Right cardiac atrium (tissue), 5 donors: ENCODE measurements around the gene ANO3. TPM values are rescaled to one million over a fixed set of nuclear protein-coding genes. Genes with fewer than 3 reads are reported as not detected.

ENCODE experiments used
- ATAC-seq, 2 donors: fragments of 200-7000 bp; cut with Tn5 transposase; one replicate each; pipeline versions ENCODE4 v1.8.0 to v1.9.1; 2020; ENCODE audit warnings: moderate library complexity in 2 of 2, mild to moderate bottlenecking in 1 of 2
- DNase-seq, 3 donors: peaks; one replicate each; pipeline ENCODE4 v3.0.0-alpha.2; 2020
- H3K27ac ChIP-seq: one replicate; pipeline ENCODE4 v1.5.1; 2013; ENCODE audit warnings: mild to moderate bottlenecking, low read length, control low read depth, moderate library complexity
- H3K27me3 ChIP-seq: one replicate; pipeline ENCODE4 v1.6.1; 2013; ENCODE audit not compliant: control insufficient read depth, insufficient read depth
- H3K4me1 ChIP-seq: one replicate; pipeline ENCODE4 v1.6.1; 2013; ENCODE audit warnings: low read length; ENCODE audit not compliant: control insufficient read depth, insufficient read depth
- H3K4me3 ChIP-seq: one replicate; pipeline ENCODE4 v1.5.1; 2013; ENCODE audit warnings: low read length, control low read depth
- H3K9me3 ChIP-seq: one replicate; pipeline ENCODE4 v1.6.1; 2013; ENCODE audit warnings: low read length; ENCODE audit not compliant: control insufficient read depth
- WGBS: extraction: QIAGEN DNeasy Blood & Tissue Kit; methylation state at CpG from one replicate; pipeline ENCODE4 v1.1.7; 2013; 5-methylcytosine and 5-hydroxymethylcytosine counted together
- intact Hi-C, 4 donors: fragments of 100-400 bp; cut with DNase I; formaldehyde crosslinking; loops; one replicate each; pipeline versions ENCODE4 v1.11.0 to v1.14.0; 2022 to 2023
- polyA plus RNA-seq: library from polyadenylated mRNA; stranded (reverse); fragments of 200-250 nt; gene quantifications from one replicate; pipeline ENCODE4 v1.2.3, GENCODE V29; 2013
- total RNA-seq, 4 donors: library from RNA; stranded (reverse); fragmentation: NEBNext Ultra II Directional; extraction: Animal tissue kit (Norgen Biotek cat#: 25700); gene quantifications; one replicate each; pipeline ENCODE4 v1.2.1, GENCODE V29; 2021
- donor health status: healthy with polysubstance abuse.
- donor health status: DM: no; HTN: yes; CAD: no.
- donor health status: DM: no; HTN: no; CAD: no.
- donor health status: DM: no; HTN: yes; CAD: no; lungs with severe emphysema.
- donor health status: DM: yes; HTN: yes; CAD: no.

ANO3 gene
- total and polyA plus RNA-seq, 5 donors: 0.06 to 1.6 (median 0.35) TPM

DNA sequence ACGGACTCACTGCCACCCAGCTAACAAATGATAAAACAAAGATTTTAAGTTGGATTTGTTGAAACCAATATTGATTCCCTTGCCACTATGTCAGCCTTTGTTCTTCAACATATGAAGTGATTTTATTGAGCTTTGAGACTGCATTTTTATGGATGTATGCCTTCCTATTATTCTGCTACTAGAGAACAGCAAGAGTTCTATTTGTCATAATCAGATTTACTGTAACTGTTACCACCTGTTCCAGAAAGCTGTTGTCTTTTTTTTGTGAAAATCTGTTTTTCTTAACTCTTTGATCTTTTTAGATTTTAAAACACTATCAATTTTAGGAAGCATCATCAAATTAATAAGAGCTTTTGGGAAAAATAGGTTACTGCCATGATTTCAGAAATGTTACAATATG is 125.7 kb downstream of the ANO3 start:
- Histone ChIP-seq H3K27ac (no peak overlapping the region), H3K4me3 (no peak overlapping the region), H3K9me3 (no peaks in the 10 kb centered on the region), H3K27me3 (no peaks in the 10 kb centered on the region), H3K4me1 (no peaks in the 10 kb centered on the region)
- no peak for ATAC-seq
- DNase-seq: no peak
- intact Hi-C loops: no loop called here
- 90% methylated on average over 1 of the region's 1 CpG for WGBS

DNA sequence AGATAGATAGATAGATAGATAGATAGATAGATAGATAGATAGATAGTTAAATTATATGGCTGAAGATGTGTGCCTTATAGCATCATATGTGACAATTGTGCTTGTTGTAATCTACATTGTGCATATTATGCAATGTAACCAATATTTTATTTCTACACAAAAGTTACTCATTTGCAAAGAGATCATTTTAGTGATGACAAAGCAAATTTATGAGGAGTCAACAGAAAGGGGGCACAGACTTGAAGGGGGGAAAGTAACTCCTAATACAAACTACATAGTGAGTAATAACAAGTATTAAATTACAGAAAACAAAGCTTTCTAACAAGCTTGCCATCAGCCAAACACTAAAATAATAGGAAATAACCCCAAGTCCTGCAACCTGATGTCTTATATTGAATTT is 133.3 kb downstream of the ANO3 start:
- H3K27me3 ChIP-seq: no peaks in the 10 kb centered on the region
- no peak for DNase-seq
- no peak for ATAC-seq
- no peaks in the 10 kb centered on the region for H3K9me3 ChIP-seq
- no peak overlapping the region for H3K4me3 ChIP-seq
- no peaks in the 10 kb centered on the region for H3K4me1 ChIP-seq
- intact Hi-C loops: no loop called here
- no peak overlapping the region for H3K27ac ChIP-seq

DNA sequence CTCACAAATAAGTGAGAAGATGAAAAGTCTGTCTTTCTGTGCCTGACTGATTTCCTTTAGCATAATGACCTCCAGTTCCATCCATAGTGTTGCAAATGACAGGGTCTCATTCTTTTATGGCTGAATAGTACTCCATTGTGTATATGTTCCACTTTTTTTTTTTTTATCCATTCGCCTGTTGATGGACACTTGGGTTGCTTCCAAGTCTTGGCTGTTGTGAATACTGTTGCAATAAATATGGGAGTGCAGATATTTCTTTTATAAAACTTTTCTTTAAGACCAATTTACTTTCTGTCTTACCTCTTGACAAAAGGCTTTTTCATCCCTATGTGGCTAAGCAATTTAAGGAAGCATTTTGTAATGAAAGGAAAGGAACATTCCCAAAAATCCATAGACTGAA is 135.6 kb downstream of the ANO3 start:
- 57% methylated on average over 1 of the region's 1 CpG for WGBS
- intact Hi-C loops: no loop called here
- no peaks in the 10 kb centered on the region for H3K9me3 ChIP-seq
- DNase-seq (no peak), ATAC-seq (no peak)
- H3K4me1 ChIP-seq: no peaks in the 10 kb centered on the region
- no peak overlapping the region for H3K27ac ChIP-seq
- H3K4me3 ChIP-seq: no peak overlapping the region
- H3K27me3 ChIP-seq: no peaks in the 10 kb centered on the region

DNA sequence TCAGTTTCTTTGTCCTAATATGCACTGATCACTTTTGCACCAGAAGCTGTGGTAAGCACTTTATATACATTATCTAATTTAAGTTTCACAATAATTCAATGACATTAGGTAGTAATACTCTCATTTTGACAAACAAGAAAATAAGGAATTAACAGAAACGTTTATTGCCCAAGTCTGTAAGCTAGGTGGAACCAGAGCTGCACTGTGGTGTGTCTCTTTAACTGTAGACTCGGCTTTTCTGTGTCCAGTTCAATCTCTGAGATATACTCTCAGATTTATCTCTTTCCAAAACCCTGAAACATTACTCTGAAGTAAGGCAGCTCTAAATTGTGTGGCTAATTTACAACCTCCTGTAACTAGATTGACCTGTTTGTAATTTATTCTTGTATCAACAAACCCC is 139.1 kb downstream of the ANO3 start:
- ATAC-seq: no peak
- 31% methylated on average over 2 of the region's 2 CpGs for WGBS

DNA sequence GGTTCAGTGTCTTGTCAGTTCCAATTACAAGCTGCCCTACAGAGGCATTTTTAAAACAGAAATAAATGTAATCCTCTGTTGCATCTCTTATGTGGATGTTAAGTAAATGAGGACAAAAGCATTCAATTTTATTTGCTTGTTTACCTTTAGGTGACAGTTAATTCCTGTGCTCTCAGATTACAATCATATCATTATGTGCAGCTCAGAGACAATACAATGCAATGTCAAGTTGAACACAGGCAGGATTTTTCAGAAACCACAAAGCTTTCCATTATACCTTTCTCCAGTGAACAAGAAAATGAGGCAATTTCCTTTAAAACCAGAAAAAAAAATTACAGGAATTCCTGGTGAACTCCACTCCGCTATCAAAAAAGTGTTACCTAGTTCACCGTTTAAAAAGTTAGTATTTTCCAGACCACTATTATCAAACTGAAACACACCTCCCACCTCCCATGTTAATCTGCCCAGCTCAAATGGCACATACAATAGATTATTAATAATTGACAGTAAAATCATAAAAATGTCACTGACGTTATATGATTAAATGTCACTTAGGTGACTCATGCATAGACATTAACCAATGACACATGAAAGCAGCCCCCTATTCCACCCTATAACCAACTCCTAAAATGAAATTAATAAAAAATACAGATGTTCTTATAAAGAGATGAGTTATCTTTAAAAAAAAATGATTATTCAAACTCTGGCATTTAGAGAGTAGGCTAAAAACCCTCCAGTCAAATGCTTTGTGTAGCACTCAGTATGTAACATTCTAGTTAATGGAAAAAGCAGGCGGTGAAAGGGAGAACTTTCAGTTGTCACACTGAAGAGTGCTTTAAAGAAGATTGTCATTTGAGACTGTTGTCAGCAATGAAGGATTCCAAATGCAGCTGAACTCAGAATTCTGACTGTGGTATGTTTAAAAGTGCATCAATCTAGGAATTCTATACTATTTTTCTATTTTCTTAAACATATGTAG is 141.6 kb downstream of the ANO3 start:
- no peaks in the 10 kb centered on the region for H3K9me3 ChIP-seq
- H3K4me1 ChIP-seq: no peaks in the 10 kb centered on the region
- no peak overlapping the region for H3K4me3 ChIP-seq
- ATAC-seq (no peak), DNase-seq (no peak)
- no peak overlapping the region for H3K27ac ChIP-seq
- intact Hi-C loops: no loop called here
- WGBS: 55% methylated on average over 4 of the region's 4 CpGs
- H3K27me3 ChIP-seq: no peaks in the 10 kb centered on the region

More for the DNA sequence above, 139.1 kb downstream of the ANO3 start:
- no peak overlapping the region for H3K4me3 ChIP-seq
- H3K9me3 ChIP-seq: no peaks in the 10 kb centered on the region
- H3K27me3 ChIP-seq: no peaks in the 10 kb centered on the region
- H3K27ac ChIP-seq: no peak overlapping the region
- no peaks in the 10 kb centered on the region for H3K4me1 ChIP-seq
- intact Hi-C loops: no loop called here
- no peak for DNase-seq

DNA sequence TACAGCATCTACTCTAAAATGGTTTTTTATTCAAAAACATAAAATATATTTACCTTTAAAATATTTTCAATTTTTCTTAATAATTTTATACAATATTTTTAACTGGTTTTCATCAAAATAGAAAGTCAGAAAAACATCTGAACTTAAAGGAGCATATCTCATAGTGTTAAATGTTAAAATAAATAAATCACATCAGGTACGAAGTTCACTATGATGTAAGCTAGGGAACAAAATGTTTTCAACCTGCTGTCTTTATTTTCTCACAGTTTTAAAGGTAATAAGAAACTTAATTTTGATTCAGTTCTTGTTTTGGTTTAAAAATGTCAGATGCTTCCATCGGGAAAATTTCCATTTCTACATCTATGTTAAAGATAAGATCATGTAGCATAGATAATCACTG is 142.5 kb downstream of the ANO3 start:
- no peak for ATAC-seq
- H3K27me3 ChIP-seq: no peaks in the 10 kb centered on the region
- H3K4me3 ChIP-seq: no peak overlapping the region
- WGBS: 76% methylated on average over 2 of the region's 2 CpGs
- no peaks in the 10 kb centered on the region for H3K4me1 ChIP-seq
- H3K27ac ChIP-seq: no peak overlapping the region
- no peak for DNase-seq
- H3K9me3 ChIP-seq: no peaks in the 10 kb centered on the region
- intact Hi-C loops: no loop called here

DNA sequence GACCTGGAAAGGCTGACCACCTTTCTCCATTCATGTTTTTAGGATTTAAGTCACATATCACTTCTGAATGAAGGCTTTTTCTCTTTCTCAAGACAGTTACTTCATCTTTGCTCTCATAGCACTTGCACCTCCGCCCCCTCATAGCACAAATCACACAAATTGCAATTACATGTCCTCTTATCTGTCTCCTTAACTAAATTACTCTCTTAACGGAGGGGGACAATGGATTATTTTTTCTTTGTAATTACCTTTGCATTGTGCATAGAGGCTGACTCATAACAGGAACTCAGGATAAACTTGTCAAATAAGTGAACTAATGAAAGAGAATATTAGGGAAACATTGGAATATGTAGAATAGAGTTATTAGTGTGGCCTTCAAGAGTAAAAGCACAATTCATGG is 145.5 kb downstream of the ANO3 start:
- H3K4me3 ChIP-seq: no peak overlapping the region
- no peak overlapping the region for H3K27ac ChIP-seq
- no peaks in the 10 kb centered on the region for H3K27me3 ChIP-seq
- no peaks in the 10 kb centered on the region for H3K4me1 ChIP-seq
- WGBS: 61% methylated on average over 2 of the region's 2 CpGs
- ATAC-seq: no peak
- intact Hi-C loops: no loop called here
- H3K9me3 ChIP-seq: no peaks in the 10 kb centered on the region
- DNase-seq: no peak

DNA sequence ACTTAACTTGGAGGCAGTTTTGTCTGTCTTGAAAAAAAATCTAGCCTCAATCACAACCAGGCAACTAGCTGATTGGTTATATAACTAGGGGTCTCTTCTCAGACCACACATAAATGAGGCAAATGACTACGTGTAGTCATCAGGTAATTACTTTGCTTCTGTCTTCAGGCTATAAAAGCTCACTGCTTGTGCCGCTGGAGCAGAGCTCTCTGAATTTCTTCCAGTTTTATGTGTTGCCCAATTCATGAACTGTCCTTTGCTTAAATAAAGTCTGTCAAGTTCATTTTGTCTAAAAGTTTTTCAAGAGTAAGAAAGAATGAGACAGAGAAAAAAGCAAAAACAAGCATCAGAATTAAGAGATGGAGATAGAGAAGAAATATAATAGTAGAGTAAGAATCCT is 146.8 kb downstream of the ANO3 start:
- H3K27me3 ChIP-seq: no peaks in the 10 kb centered on the region
- intact Hi-C loops: no loop called here
- DNase-seq: no peak
- no peaks in the 10 kb centered on the region for H3K4me1 ChIP-seq
- H3K4me3 ChIP-seq: no peak overlapping the region
- 68% methylated on average over 2 of the region's 2 CpGs for WGBS
- no peak for ATAC-seq
- no peak overlapping the region for H3K27ac ChIP-seq
- no peaks in the 10 kb centered on the region for H3K9me3 ChIP-seq

DNA sequence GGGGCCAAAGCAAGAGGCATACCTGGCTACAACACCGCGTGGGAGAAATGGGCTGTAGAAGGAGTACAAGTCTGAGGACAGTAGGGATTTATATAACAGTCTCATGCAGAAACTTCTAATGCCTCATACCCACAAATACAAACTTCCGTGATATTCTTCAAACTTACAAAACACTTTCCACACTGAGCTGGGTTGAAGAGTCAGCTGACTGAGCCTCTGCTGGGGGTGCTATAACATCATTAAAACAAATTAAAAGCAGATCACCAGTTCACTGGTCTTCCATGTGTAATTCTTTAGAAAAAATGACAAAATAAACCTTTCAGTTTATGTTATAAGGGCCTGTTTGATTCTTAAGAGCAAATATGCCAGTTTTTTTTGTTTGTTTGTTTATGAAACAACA is 148.1 kb downstream of the ANO3 start:
- no peak overlapping the region for H3K4me3 ChIP-seq
- ATAC-seq (no peak), DNase-seq (no peak)
- WGBS: 66% methylated on average over 3 of the region's 3 CpGs
- no peaks in the 10 kb centered on the region for H3K27me3 ChIP-seq
- no peak overlapping the region for H3K27ac ChIP-seq
- H3K4me1 ChIP-seq: no peaks in the 10 kb centered on the region
- intact Hi-C loops: no loop called here
- H3K9me3 ChIP-seq: peaks cover 1% of the 10 kb centered on the region

DNA sequence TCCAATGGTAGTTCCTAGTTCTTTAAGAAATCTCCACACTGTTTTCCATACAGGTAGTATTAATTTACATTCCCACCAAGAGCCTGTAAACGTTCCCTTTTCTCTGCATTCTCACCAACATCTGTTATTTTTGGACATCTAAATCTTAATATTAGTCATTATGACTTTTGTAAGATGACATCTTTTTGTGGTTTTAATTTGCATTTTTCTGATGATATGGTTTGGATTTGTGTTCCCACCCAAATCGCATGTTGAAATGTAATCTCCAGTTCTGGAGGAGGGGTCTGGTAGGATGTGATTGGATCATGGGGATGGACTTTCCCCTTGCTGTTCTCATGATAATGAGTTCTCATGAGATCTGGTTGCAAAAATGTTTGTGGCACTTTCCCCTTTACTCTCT is 151.2 kb downstream of the ANO3 start:
- intact Hi-C loops: no loop called here
- WGBS: 62% methylated on average over 2 of the region's 2 CpGs

DNA sequence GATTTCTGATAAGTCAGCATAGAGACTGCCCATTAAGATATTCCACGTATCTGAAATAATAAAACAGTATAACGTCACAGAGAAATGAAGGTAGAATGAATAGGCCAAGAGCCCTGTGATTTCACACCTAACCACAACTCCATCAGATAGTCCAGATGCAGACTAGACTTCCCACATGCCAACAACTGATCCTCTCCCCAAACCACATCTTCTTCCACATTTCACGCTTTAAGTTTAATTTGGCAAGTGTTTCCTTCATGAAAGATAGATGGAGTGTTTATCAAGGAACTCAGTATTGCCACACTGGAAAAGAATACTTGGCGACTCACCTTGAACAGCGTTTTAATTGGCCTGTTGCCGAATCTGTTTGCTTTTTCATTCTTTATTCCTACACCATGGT is 158.6 kb downstream of the ANO3 start:
- Histone ChIP-seq H3K4me3 (no peak overlapping the region), H3K4me1 (no peaks in the 10 kb centered on the region), H3K27ac (no peak overlapping the region), H3K27me3 (no peaks in the 10 kb centered on the region), H3K9me3 (no peaks in the 10 kb centered on the region)
- no peak for ATAC-seq
- 86% methylated on average over 6 of the region's 6 CpGs for WGBS
- no peak for DNase-seq
- intact Hi-C loops: no loop called here

More for the DNA sequence above, 151.2 kb downstream of the ANO3 start:
- Histone ChIP-seq H3K27me3 (no peaks in the 10 kb centered on the region), H3K9me3 (peaks cover 1% of the 10 kb centered on the region), H3K4me1 (no peaks in the 10 kb centered on the region), H3K4me3 (no peak overlapping the region), H3K27ac (no peak overlapping the region)
- ATAC-seq: no peak
- DNase-seq: no peak
